ENCODE results near the gene FAM83G.

GRCh38 chr17:19002805-19003542 is 1.6 kb downstream of the FAM83G start:
- TF ChIP-seq CTCF (conservative IDR thresholded peaks at IDR 0.05; ENCODE audit: low read length) (no peak), EZH2phosphoT487 (IDR thresholded peaks at IDR 0.05; ENCODE audit: borderline replicate concordance, low read depth, low read length) (no peak)
